ENCODE measurements around the gene CPB1. TPM values are rescaled to one million over a fixed set of nuclear protein-coding genes. Genes with fewer than 3 reads are reported as not detected.

Gene CPB1
- total and polyA plus RNA-seq, 4 donors = 0.20 to 0.75 (median 0.57) TPM; not detected in 1

GRCh38 chr3:148789906-148790305 is 37.7 kb upstream of the CPB1 start (continued):
- TF ChIP-seq, protein P1, sequence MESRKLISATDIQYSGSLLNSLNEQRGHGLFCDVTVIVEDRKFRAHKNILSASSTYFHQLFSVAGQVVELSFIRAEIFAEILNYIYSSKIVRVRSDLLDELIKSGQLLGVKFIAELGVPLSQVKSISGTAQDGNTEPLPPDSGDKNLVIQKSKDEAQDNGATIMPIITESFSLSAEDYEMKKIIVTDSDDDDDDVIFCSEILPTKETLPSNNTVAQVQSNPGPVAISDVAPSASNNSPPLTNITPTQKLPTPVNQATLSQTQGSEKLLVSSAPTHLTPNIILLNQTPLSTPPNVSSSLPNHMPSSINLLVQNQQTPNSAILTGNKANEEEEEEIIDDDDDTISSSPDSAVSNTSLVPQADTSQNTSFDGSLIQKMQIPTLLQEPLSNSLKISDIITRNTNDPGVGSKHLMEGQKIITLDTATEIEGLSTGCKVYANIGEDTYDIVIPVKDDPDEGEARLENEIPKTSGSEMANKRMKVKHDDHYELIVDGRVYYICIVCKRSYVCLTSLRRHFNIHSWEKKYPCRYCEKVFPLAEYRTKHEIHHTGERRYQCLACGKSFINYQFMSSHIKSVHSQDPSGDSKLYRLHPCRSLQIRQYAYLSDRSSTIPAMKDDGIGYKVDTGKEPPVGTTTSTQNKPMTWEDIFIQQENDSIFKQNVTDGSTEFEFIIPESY (IDR thresholded peaks at IDR 0.05) = no peak
- no peak for TF ChIP-seq TAF1 (conservative IDR thresholded peaks at IDR 0.05)
- TF ChIP-seq HNF4G (IDR thresholded peaks at IDR 0.05) = no peak
- no peak for TF ChIP-seq YY1 (IDR thresholded peaks at IDR 0.05)
- no peak for TF ChIP-seq RAD21 (IDR thresholded peaks at IDR 0.05)
- no peak for TF ChIP-seq FOXA1 (IDR thresholded peaks at IDR 0.05)
- no peak for TF ChIP-seq GABPA (IDR thresholded peaks at IDR 0.05 in 1 of 2, conservative IDR thresholded peaks at IDR 0.05 in 1 of 2)
- TF ChIP-seq EGR1 (IDR thresholded peaks at IDR 0.05; ENCODE audit: low read depth in 2 of 2) = no peak
- TF ChIP-seq FOXA2 (IDR thresholded peaks at IDR 0.05) = no peak

GRCh38 chr3:148790370-148790769 is 37.2 kb upstream of the CPB1 start:
- H3K9me3 ChIP-seq (ENCODE audit: control insufficient read depth in 4 of 4, low read length in 3 of 4) = no peaks in the 10 kb centered on the region
- H3K36me3 ChIP-seq (ENCODE audit: control insufficient read depth in 4 of 4, insufficient read depth in 3 of 4, low read depth in 1 of 4, low read length in 3 of 4) = no peaks in the 10 kb centered on the region
- no peaks in the 10 kb centered on the region for H3K27me3 ChIP-seq (ENCODE audit: control insufficient read depth in 4 of 4, insufficient read depth in 4 of 4, low read length in 3 of 4)
- WGBS = 94% methylated on average over 2 of the region's 2 CpGs
- TF ChIP-seq HNF4A (conservative IDR thresholded peaks at IDR 0.05) (no peak), TAF1 (conservative IDR thresholded peaks at IDR 0.05) (no peak), JUND (IDR thresholded peaks at IDR 0.05) (no peak), EGR1 (IDR thresholded peaks at IDR 0.05; ENCODE audit: low read depth in 2 of 2) (no peak), GABPA (IDR thresholded peaks at IDR 0.05 in 1 of 2, conservative IDR thresholded peaks at IDR 0.05 in 1 of 2) (no peak), FOXA1 (IDR thresholded peaks at IDR 0.05) (no peak), HNF4G (IDR thresholded peaks at IDR 0.05) (no peak), RXRA (IDR thresholded peaks at IDR 0.05) (no peak), NR2F2 (IDR thresholded peaks at IDR 0.05) (no peak), SP1 (IDR thresholded peaks at IDR 0.05) (no peak), FOXA2 (IDR thresholded peaks at IDR 0.05) (no peak), CTCF (IDR thresholded peaks at IDR 0.05; ENCODE audit: low read depth, low read length, missing input control) (no peak), YY1 (IDR thresholded peaks at IDR 0.05) (no peak)
- TF ChIP-seq, protein P2, sequence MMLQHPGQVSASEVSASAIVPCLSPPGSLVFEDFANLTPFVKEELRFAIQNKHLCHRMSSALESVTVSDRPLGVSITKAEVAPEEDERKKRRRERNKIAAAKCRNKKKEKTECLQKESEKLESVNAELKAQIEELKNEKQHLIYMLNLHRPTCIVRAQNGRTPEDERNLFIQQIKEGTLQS (IDR thresholded peaks at IDR 0.05) = no peak
- TF ChIP-seq, protein P3, sequence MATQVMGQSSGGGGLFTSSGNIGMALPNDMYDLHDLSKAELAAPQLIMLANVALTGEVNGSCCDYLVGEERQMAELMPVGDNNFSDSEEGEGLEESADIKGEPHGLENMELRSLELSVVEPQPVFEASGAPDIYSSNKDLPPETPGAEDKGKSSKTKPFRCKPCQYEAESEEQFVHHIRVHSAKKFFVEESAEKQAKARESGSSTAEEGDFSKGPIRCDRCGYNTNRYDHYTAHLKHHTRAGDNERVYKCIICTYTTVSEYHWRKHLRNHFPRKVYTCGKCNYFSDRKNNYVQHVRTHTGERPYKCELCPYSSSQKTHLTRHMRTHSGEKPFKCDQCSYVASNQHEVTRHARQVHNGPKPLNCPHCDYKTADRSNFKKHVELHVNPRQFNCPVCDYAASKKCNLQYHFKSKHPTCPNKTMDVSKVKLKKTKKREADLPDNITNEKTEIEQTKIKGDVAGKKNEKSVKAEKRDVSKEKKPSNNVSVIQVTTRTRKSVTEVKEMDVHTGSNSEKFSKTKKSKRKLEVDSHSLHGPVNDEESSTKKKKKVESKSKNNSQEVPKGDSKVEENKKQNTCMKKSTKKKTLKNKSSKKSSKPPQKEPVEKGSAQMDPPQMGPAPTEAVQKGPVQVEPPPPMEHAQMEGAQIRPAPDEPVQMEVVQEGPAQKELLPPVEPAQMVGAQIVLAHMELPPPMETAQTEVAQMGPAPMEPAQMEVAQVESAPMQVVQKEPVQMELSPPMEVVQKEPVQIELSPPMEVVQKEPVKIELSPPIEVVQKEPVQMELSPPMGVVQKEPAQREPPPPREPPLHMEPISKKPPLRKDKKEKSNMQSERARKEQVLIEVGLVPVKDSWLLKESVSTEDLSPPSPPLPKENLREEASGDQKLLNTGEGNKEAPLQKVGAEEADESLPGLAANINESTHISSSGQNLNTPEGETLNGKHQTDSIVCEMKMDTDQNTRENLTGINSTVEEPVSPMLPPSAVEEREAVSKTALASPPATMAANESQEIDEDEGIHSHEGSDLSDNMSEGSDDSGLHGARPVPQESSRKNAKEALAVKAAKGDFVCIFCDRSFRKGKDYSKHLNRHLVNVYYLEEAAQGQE (IDR thresholded peaks at IDR 0.05) = no peak
- TF ChIP-seq, protein P1 (IDR thresholded peaks at IDR 0.05) = no peak
- TF ChIP-seq, protein P4, sequence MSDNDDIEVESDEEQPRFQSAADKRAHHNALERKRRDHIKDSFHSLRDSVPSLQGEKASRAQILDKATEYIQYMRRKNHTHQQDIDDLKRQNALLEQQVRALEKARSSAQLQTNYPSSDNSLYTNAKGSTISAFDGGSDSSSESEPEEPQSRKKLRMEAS (IDR thresholded peaks at IDR 0.05) = no peak
- DNase-seq (ENCODE audit: low spot score) = no peak
- no peak overlapping the region for H3K4me3 ChIP-seq (ENCODE audit: low read depth in 1 of 3, low read length in 3 of 3)
- no peak overlapping the region for H3K9ac ChIP-seq (ENCODE audit: low read depth in 1 of 2, low read length in 2 of 2)
- H3K27ac ChIP-seq (ENCODE audit: low read depth in 1 of 2, low read length in 2 of 2) = no peak overlapping the region
- H3K4me1 ChIP-seq (ENCODE audit: control insufficient read depth in 4 of 4, insufficient read depth in 4 of 4, low read length in 3 of 4) = no peaks in the 10 kb centered on the region

Data from liver (tissue), 9 donors.